Testis (tissue), 3 donors: ENCODE measurements around the gene NUTF2. TPM values are rescaled to one million over a fixed set of nuclear protein-coding genes. Genes with fewer than 3 reads are reported as not detected.

Experiments
- DNase-seq: peaks from one replicate; pipeline ENCODE4 v3.0.0-alpha.2; 2019
- H3K27ac ChIP-seq, 2 donors: fragments of 200-600 bp; sonication (generic); one replicate each; pipeline ENCODE4 v1.5.1; 2019
- H3K27me3 ChIP-seq: fragments of 200-600 bp; sonication (generic); one replicate; pipeline ENCODE4 v1.5.1; 2019
- H3K36me3 ChIP-seq: fragments of 200-600 bp; sonication (generic); one replicate; pipeline ENCODE4 v1.5.1; 2017; ENCODE audit warnings: low read depth; ENCODE audit errors: missing control alignments
- H3K4me1 ChIP-seq: fragments of 200-600 bp; sonication (generic); one replicate; pipeline ENCODE4 v1.5.1; 2019
- H3K4me3 ChIP-seq, 2 donors: fragments of 200-600 bp; sonication (generic); one replicate each; pipeline ENCODE4 v1.5.1; 2017 to 2019
- H3K9me3 ChIP-seq: fragments of 200-600 bp; sonication (generic); one replicate; pipeline ENCODE4 v1.5.1; 2017
- POLR2A ChIP-seq: fragments of 450-650 bp; IDR thresholded peaks from one replicate; pipeline ENCODE4 v1.6.1; 2017; ENCODE audit warnings: antibody characterized with exemption, mild to moderate bottlenecking, moderate library complexity
- WGBS, 2 donors: methylation state at CpG; one replicate each; pipeline ENCODE4 v1.1.5; 2018; 5-methylcytosine and 5-hydroxymethylcytosine counted together
- intact Hi-C: fragments of 100-400 bp; cut with DNase I; formaldehyde crosslinking; loops from one replicate; pipeline ENCODE4 v1.15.1; 2023; ENCODE audit warnings: low total_unique reads
- polyA plus RNA-seq: library from polyadenylated mRNA; stranded (reverse); fragments of 350-450 nt; fragmentation: Illumina TruSeq; extraction: RNeasy Lipid Tissue Mini Kit (QIAGEN cat#74804); gene quantifications from one replicate; pipeline ENCODE4 v1.2.3, GENCODE V29; 2014; ENCODE audit warnings: low read depth, low replicate concordance; ENCODE audit not compliant: insufficient read depth
- total RNA-seq, 2 donors: library from RNA; depleted of rRNA; stranded (reverse); fragments of >200 nt; gene quantifications; one replicate each; pipeline ENCODE4 v1.2.3, GENCODE V29; 2016
- TF ChIP-seq, protein P1 (sequence below), 3 experiments: fragments of 450-650 bp in 2 of 3; fragments of 200-600 bp in 1 of 3; sonication (generic) in 1 of 3; IDR thresholded peaks; one replicate each; pipeline ENCODE4 v1.5.1; 2016 to 2019; ENCODE audit warnings: antibody characterized with exemption in 3 of 3, mild to moderate bottlenecking in 2 of 3, moderate library complexity in 1 of 3

Gene NUTF2
- total and polyA plus RNA-seq, 3 donors from 2014 or later: 121 to 297 (median 239) TPM

DNA sequence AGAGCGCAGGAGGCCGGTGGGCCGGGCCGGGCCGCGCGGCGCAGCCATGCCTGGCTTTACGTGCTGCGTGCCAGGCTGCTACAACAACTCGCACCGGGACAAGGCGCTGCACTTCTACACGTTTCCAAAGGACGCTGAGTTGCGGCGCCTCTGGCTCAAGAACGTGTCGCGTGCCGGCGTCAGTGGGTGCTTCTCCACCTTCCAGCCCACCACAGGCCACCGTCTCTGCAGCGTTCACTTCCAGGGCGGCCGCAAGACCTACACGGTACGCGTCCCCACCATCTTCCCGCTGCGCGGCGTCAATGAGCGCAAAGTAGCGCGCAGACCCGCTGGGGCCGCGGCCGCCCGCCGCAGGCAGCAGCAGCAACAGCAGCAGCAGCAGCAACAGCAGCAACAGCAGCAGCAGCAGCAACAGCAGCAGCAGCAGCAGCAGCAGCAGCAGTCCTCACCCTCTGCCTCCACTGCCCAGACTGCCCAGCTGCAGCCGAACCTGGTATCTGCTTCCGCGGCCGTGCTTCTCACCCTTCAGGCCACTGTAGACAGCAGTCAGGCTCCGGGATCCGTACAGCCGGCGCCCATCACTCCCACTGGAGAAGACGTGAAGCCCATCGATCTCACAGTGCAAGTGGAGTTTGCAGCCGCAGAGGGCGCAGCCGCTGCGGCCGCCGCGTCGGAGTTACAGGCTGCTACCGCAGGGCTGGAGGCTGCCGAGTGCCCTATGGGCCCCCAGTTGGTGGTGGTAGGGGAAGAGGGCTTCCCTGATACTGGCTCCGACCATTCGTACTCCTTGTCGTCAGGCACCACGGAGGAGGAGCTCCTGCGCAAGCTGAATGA is 4.0 kb upstream of the NUTF2 start:
- peak; percentile 62 for DNase-seq
- intact Hi-C loops: no loop called here

DNA sequence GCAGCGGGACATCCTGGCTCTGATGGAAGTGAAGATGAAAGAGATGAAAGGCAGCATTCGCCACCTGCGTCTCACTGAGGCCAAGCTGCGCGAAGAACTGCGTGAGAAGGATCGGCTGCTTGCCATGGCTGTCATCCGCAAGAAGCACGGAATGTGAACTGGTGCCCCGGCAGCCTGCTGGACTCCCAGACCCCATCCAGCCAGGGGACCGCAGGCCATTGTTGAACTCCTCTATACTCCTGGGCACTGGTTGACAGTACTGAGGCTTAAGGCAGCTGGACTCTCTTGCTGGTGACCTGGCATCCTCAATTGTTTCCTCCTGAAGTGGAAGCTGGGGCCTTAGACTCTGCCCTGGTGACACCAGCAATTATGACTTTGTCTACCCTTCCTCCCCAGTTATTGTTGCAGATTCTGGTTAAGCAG is 3.4 kb upstream of the NUTF2 start:
- peaks cover 33% of the 10 kb centered on the region for H3K4me1 ChIP-seq
- H3K27me3 ChIP-seq: no peaks in the 10 kb centered on the region
- H3K9me3 ChIP-seq: no peaks in the 10 kb centered on the region
- 2 to 5% methylated on average over 8 to 11 of the region's 11 CpGs for WGBS, 2 donors
- TF ChIP-seq, protein P1, sequence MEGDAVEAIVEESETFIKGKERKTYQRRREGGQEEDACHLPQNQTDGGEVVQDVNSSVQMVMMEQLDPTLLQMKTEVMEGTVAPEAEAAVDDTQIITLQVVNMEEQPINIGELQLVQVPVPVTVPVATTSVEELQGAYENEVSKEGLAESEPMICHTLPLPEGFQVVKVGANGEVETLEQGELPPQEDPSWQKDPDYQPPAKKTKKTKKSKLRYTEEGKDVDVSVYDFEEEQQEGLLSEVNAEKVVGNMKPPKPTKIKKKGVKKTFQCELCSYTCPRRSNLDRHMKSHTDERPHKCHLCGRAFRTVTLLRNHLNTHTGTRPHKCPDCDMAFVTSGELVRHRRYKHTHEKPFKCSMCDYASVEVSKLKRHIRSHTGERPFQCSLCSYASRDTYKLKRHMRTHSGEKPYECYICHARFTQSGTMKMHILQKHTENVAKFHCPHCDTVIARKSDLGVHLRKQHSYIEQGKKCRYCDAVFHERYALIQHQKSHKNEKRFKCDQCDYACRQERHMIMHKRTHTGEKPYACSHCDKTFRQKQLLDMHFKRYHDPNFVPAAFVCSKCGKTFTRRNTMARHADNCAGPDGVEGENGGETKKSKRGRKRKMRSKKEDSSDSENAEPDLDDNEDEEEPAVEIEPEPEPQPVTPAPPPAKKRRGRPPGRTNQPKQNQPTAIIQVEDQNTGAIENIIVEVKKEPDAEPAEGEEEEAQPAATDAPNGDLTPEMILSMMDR (IDR thresholded peaks at IDR 0.05): no peak
- no peak for TF ChIP-seq POLR2A
- peak overlapping the region; percentile 87 to 96 for H3K4me3 ChIP-seq
- no peak for DNase-seq
- intact Hi-C loops: no loop called here
- H3K27ac ChIP-seq: peak overlapping the region; percentile 37 to 100
- H3K36me3 ChIP-seq: no peaks in the 10 kb centered on the region

More for the DNA sequence above, 4.0 kb upstream of the NUTF2 start:
- 0% methylated on average over 3 to 59 of the region's 67 CpGs for WGBS, 2 donors
- Histone ChIP-seq H3K27ac (peak overlapping the region; percentile 52 to 100), H3K27me3 (no peaks in the 10 kb centered on the region), H3K4me3 (peak overlapping the region; percentile 87 to 96), H3K9me3 (no peaks in the 10 kb centered on the region), H3K4me1 (peaks cover 26% of the 10 kb centered on the region), H3K36me3 (no peaks in the 10 kb centered on the region)
- TF ChIP-seq, protein P1 (IDR thresholded peaks at IDR 0.05): no peak
- no peak for TF ChIP-seq POLR2A

DNA sequence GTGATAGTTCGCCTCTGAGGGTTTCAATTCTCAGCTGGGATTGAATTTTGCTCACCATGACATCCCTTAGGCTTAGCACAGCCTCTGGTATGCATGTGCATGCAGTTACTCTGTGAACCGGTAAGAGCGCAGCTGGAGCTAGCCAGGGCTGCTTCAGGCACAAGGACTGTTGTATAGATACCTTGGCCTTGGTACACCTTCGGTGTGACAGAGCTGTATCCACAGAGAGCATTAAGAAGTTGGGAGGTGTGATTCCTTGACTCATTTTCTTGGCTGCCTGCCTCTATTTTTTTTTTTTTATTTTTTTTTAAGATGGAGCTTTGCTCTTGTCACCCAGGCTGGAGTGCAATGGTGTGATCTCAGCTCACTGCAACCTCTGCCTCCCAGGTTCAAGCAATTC is 2.2 kb upstream of the NUTF2 start:
- WGBS, 2 donors: 61 to 67% methylated on average over 4 of the region's 4 CpGs
- Histone ChIP-seq H3K27me3 (no peaks in the 10 kb centered on the region), H3K36me3 (no peaks in the 10 kb centered on the region), H3K4me3 (no peak overlapping the region), H3K9me3 (no peaks in the 10 kb centered on the region), H3K27ac (peak overlapping the region in 1 of 2 donors; percentile 100), H3K4me1 (peaks cover 44% of the 10 kb centered on the region)
- TF ChIP-seq POLR2A: no peak
- TF ChIP-seq, protein P1 (IDR thresholded peaks at IDR 0.05): no peak
- no peak for DNase-seq
- intact Hi-C loops: no loop called here

DNA sequence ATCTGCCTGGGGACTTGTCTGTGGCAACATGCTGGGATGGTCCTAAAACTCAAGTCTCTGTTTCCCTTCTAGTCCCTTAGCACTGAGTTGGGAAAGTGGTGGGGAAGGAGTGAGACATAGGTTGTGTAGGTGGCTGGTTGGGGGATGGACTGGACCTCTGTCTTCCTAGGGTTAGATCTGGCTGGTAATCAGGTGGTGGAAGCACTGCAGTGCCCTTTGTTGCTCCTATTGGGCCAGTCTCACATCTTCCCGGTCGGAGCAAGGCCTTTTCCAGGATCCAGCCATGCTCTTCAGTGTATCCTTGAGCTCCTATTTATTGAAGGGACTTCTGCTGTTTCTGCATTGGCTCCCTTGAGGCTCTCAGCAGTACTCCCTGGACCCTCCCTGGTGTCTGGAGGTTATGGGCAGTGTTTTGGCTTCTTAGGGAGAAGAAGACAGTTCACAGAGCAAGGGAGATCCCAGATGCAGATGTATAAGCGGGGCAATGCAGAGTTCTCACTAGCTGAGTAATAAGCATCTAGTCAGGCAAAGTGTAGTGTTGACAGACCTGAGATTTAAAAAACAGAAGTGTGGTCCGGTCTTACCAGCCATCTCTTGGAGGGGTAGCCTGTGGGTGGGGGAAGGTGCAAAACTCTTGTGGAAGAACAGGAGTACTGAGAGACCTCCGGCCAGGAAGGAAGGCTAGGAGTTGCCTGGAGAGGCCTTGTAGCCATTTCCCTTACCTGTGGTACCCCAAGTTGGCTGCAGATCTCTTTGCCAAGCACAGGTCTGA is 1.3 kb upstream of the NUTF2 start:
- DNase-seq: no peak
- Histone ChIP-seq H3K4me1 (peaks cover 47% of the 10 kb centered on the region), H3K9me3 (no peaks in the 10 kb centered on the region), H3K27me3 (no peaks in the 10 kb centered on the region), H3K36me3 (no peaks in the 10 kb centered on the region), H3K27ac (peak overlapping the region; percentile 89 to 99), H3K4me3 (peak overlapping the region in 1 of 2 donors; percentile 88)
- 46 to 56% methylated on average over 5 of the region's 5 CpGs for whole genome bisulfite sequencing, 2 donors
- intact Hi-C loops: no loop called here
- no peak for TF ChIP-seq POLR2A
- TF ChIP-seq, protein P1 (IDR thresholded peaks at IDR 0.05): no peak
